Body of pancreas (tissue), 4 donors: ENCODE data around the gene CCDC91.

Source experiments
- POLR2A ChIP-seq, 3 donors: fragments of 450-650 bp; IDR thresholded peaks; one replicate each; pipeline ENCODE4 v1.6.1; 2016; ENCODE audit warnings: antibody characterized with exemption in 3 of 3, mild to moderate bottlenecking in 2 of 3
- TF ChIP-seq, protein P1 (sequence below), 7 experiments: fragments of 450-650 bp in 4 of 7; fragments of 200-600 bp in 3 of 7; sonication (generic) in 3 of 7; IDR thresholded peaks; one replicate each; pipeline ENCODE4 v1.5.1; 2016 to 2019; ENCODE audit warnings: antibody characterized with exemption in 7 of 7

DNA sequence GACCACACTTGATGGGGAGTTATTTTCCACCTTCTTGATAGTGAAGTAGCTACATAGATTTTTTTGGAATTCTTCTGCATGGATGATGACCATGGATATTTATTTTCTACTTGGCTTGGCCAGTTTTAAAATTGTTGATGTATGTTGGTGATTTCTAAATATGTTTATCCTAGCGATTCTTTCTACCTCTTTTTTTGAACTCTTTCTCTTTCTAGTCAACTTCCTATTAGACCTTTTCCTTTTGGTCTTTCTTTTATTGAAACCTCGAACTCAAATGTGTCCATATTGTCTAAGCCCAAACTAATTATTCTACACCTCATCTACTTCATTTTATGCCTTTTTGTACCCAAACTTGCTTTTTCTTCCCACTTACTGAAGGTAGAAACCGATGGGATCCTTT is 37.0 kb downstream of the CCDC91 start:
- TF ChIP-seq, protein P1, sequence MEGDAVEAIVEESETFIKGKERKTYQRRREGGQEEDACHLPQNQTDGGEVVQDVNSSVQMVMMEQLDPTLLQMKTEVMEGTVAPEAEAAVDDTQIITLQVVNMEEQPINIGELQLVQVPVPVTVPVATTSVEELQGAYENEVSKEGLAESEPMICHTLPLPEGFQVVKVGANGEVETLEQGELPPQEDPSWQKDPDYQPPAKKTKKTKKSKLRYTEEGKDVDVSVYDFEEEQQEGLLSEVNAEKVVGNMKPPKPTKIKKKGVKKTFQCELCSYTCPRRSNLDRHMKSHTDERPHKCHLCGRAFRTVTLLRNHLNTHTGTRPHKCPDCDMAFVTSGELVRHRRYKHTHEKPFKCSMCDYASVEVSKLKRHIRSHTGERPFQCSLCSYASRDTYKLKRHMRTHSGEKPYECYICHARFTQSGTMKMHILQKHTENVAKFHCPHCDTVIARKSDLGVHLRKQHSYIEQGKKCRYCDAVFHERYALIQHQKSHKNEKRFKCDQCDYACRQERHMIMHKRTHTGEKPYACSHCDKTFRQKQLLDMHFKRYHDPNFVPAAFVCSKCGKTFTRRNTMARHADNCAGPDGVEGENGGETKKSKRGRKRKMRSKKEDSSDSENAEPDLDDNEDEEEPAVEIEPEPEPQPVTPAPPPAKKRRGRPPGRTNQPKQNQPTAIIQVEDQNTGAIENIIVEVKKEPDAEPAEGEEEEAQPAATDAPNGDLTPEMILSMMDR (IDR thresholded peaks at IDR 0.05), result no peak
- TF ChIP-seq POLR2A (IDR thresholded peaks at IDR 0.05), result no peak
